SK-N-SH treated with all-trans-retinoic acid at 6 μM for 48 hours (cell line): ENCODE measurements around the gene FCHO1.

Experiments
- ATAC-seq: fragments of 200-7000 bp; cut with Tn5 transposase; 3 replicates; pipeline ENCODE4 v1.9.1; 2020; ENCODE audit warnings: mild to moderate bottlenecking, moderate library complexity
- ARNTL ChIP-seq: fragments of 450-650 bp; formaldehyde crosslinking; IDR thresholded peaks from 2 replicates; pipeline ENCODE4 v1.5.0; 2020; ENCODE audit warnings: low read depth, mild to moderate bottlenecking, moderate library complexity, borderline replicate concordance
- BACH2 ChIP-seq: fragments of 250-450 bp; sonication (Bioruptor Pico); IDR thresholded peaks from 2 replicates; pipeline ENCODE4 v1.9.0; 2021; ENCODE audit warnings: mild to moderate bottlenecking, borderline replicate concordance
- CSDC2 ChIP-seq: fragments of 250-450 bp; sonication (Bioruptor Pico); IDR thresholded peaks from 2 replicates; pipeline ENCODE4 v1.5.0; 2020; ENCODE audit warnings: mild to moderate bottlenecking, moderate library complexity
- ESRRG ChIP-seq: fragments of 250-450 bp; sonication (Bioruptor Pico); IDR thresholded peaks from 2 replicates; pipeline ENCODE4 v1.6.1; 2021; ENCODE audit warnings: mild to moderate bottlenecking
- GLIS3 ChIP-seq: fragments of 250-450 bp; sonication (Bioruptor Pico); IDR thresholded peaks from 2 replicates; pipeline ENCODE4 v1.5.0; 2020; ENCODE audit warnings: mild to moderate bottlenecking, moderate library complexity
- ISL1 ChIP-seq: fragments of 250-450 bp; sonication (Bioruptor Pico); IDR thresholded peaks from 2 replicates; pipeline ENCODE4 v2.1.2; 2022; ENCODE audit warnings: mild to moderate bottlenecking, moderate library complexity
- OSR1 ChIP-seq: fragments of 250-450 bp; sonication (Bioruptor Pico); IDR thresholded peaks from 2 replicates; pipeline ENCODE4 v1.8.0; 2022; ENCODE audit warnings: moderate library complexity, mild to moderate bottlenecking, inconsistent platforms
- POU6F1 ChIP-seq: fragments of 250-450 bp; sonication (Bioruptor Pico); IDR thresholded peaks from 2 replicates; pipeline ENCODE4 v1.8.0; 2021; ENCODE audit warnings: low read depth, mild to moderate bottlenecking, moderate library complexity, borderline replicate concordance
- RARB ChIP-seq: fragments of 250-450 bp; sonication (Bioruptor Pico); IDR thresholded peaks from 2 replicates; pipeline ENCODE4 v1.8.0; 2021; ENCODE audit warnings: mild to moderate bottlenecking, moderate library complexity
- TOX ChIP-seq: fragments of 250-450 bp; sonication (Bioruptor Pico); IDR thresholded peaks from 2 replicates; pipeline ENCODE4 v1.8.0; 2021; ENCODE audit warnings: mild to moderate bottlenecking, moderate library complexity, borderline replicate concordance
- TSHZ2 ChIP-seq: fragments of 250-450 bp; sonication (Bioruptor Pico); IDR thresholded peaks from 2 replicates; pipeline ENCODE4 v1.5.0; 2020; ENCODE audit warnings: mild to moderate bottlenecking, moderate library complexity
- ZC3H10 ChIP-seq: fragments of 250-450 bp; sonication (Bioruptor Pico); IDR thresholded peaks from 2 replicates; pipeline ENCODE4 v1.5.1; 2021; ENCODE audit warnings: mild to moderate bottlenecking, moderate library complexity
- ZFP3 ChIP-seq: fragments of 250-450 bp; sonication (Bioruptor Pico); IDR thresholded peaks from 2 replicates; pipeline ENCODE4 v1.5.0; 2020; ENCODE audit warnings: mild to moderate bottlenecking, moderate library complexity
- ZFP30 ChIP-seq: fragments of 450-650 bp; formaldehyde crosslinking; IDR thresholded peaks from 2 replicates; pipeline ENCODE4 v1.5.0; 2022; ENCODE audit warnings: mild to moderate bottlenecking, moderate library complexity
- ZNF565 ChIP-seq: fragments of 450-650 bp; formaldehyde crosslinking; conservative IDR thresholded peaks from 2 replicates; pipeline ENCODE4 v1.5.0; 2020; ENCODE audit warnings: low read depth, mild to moderate bottlenecking, moderate library complexity
- ZNF70 ChIP-seq: fragments of 450-650 bp; formaldehyde crosslinking; IDR thresholded peaks from 2 replicates; pipeline ENCODE4 v1.5.0; 2020; ENCODE audit warnings: mild to moderate bottlenecking, moderate library complexity
- ZNF8 ChIP-seq: fragments of 450-650 bp; formaldehyde crosslinking; IDR thresholded peaks from 2 replicates; pipeline ENCODE4 v1.5.0; 2020; ENCODE audit warnings: mild to moderate bottlenecking, moderate library complexity
- TF ChIP-seq, protein P1 (sequence below): fragments of 250-450 bp; sonication (Bioruptor Pico); IDR thresholded peaks from 2 replicates; pipeline ENCODE4 v1.5.1; 2021; ENCODE audit warnings: mild to moderate bottlenecking, moderate library complexity
- TF ChIP-seq, protein P2 (sequence below): fragments of 250-450 bp; sonication (Bioruptor Pico); IDR thresholded peaks from 2 replicates; pipeline ENCODE4 v1.5.1; 2020; ENCODE audit warnings: low read depth, mild to moderate bottlenecking, moderate library complexity

FCHO1 gene

GRCh38 chr19:17806945-17807344 lies 55.7 kb downstream of the FCHO1 start:
- ATAC-seq: no peak
- no peak for TF ChIP-seq ARNTL
- TF ChIP-seq, protein P1, sequence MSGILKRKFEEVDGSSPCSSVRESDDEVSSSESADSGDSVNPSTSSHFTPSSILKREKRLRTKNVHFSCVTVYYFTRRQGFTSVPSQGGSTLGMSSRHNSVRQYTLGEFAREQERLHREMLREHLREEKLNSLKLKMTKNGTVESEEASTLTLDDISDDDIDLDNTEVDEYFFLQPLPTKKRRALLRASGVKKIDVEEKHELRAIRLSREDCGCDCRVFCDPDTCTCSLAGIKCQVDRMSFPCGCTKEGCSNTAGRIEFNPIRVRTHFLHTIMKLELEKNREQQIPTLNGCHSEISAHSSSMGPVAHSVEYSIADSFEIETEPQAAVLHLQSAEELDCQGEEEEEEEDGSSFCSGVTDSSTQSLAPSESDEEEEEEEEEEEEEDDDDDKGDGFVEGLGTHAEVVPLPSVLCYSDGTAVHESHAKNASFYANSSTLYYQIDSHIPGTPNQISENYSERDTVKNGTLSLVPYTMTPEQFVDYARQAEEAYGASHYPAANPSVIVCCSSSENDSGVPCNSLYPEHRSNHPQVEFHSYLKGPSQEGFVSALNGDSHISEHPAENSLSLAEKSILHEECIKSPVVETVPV (CRISPR knock-in tag): no peak
- TF ChIP-seq ZFP3 (CRISPR knock-in tag): no peak
- no peak for TF ChIP-seq RARB (CRISPR knock-in tag)
- TF ChIP-seq OSR1 (CRISPR knock-in tag): no peak
- TF ChIP-seq, protein P2, sequence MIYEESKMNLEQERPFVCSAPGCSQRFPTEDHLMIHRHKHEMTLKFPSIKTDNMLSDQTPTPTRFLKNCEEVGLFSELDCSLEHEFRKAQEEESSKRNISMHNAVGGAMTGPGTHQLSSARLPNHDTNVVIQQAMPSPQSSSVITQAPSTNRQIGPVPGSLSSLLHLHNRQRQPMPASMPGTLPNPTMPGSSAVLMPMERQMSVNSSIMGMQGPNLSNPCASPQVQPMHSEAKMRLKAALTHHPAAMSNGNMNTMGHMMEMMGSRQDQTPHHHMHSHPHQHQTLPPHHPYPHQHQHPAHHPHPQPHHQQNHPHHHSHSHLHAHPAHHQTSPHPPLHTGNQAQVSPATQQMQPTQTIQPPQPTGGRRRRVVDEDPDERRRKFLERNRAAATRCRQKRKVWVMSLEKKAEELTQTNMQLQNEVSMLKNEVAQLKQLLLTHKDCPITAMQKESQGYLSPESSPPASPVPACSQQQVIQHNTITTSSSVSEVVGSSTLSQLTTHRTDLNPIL (CRISPR knock-in tag): no peak
- TF ChIP-seq ESRRG: no peak
- no peak for TF ChIP-seq CSDC2 (CRISPR knock-in tag)
- no peak for TF ChIP-seq TOX (CRISPR knock-in tag)
- TF ChIP-seq ZNF70 (CRISPR knock-in tag): no peak
- TF ChIP-seq ISL1 (CRISPR knock-in tag): no peak
- TF ChIP-seq ZC3H10 (CRISPR knock-in tag): no peak
- no peak for TF ChIP-seq ZNF565

DNA sequence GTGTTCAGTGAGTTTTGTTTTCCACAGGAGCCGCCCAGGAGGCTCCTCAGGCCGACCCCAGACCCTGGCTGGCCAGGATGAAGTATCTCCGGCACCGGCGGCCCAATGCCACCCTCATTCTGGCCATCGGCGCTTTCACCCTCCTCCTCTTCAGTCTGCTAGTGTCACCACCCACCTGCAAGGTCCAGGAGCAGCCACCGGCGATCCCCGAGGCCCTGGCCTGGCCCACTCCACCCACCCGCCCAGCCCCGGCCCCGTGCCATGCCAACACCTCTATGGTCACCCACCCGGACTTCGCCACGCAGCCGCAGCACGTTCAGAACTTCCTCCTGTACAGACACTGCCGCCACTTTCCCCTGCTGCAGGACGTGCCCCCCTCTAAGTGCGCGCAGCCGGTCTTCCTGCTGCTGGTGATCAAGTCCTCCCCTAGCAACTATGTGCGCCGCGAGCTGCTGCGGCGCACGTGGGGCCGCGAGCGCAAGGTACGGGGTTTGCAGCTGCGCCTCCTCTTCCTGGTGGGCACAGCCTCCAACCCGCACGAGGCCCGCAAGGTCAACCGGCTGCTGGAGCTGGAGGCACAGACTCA lies 56.5 kb downstream of the FCHO1 start:
- TF ChIP-seq ZFP3 (CRISPR knock-in tag) (no peak), RARB (CRISPR knock-in tag) (no peak)
- no peak for ATAC-seq

GRCh38 chr19:17811103-17811502 lies 59.8 kb downstream of the FCHO1 start:
- TF ChIP-seq ZFP3 (CRISPR knock-in tag) (no peak), OSR1 (CRISPR knock-in tag) (no peak)
- no peak for ATAC-seq

- no peak for TF ChIP-seq GLIS3
- no peak for ATAC-seq
These were observed 60.4 kb downstream of the FCHO1 start for GRCh38 chr19:17811681-17812080.

GRCh38 chr19:17812099-17812498 lies 60.8 kb downstream of the FCHO1 start:
- no peak for ATAC-seq
- TF ChIP-seq ZNF8 (CRISPR knock-in tag) (no peak), OSR1 (CRISPR knock-in tag) (no peak), ZFP3 (CRISPR knock-in tag) (peak; percentile 99)

- ATAC-seq: no peak
- TF ChIP-seq POU6F1 (CRISPR knock-in tag) (no peak), ZFP30 (CRISPR knock-in tag) (no peak), ZNF565 (no peak), BACH2 (CRISPR knock-in tag) (no peak)
These were observed 66.5 kb downstream of the FCHO1 start for GRCh38 chr19:17817668-17818363.

DNA sequence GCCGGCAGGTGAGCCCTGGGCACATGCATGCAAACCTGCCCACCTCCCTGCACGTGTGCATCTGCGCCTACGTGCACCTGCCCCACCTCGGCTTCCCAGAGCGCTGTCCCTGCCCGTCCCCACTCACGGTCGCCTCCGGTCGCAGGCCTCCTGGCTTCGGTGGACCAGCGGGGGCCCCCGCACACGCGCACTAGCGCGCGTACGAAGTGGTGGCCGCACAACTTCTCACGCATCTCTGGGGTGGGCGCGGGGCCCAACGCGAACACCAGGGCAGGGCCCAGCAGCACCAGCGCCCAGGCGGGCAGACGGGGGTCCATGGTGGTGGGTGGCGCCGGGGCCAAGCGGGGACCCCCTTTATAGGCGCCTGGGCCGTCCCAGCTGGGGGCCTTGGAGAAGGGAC lies 69.9 kb downstream of the FCHO1 start, which contains the start of gene INSL3:
INSL3 (minus strand) TSS at position 330 of the 400 bp plus-strand sequence; CDS start at position 317, 13 bp downstream.
- ATAC-seq: no peak
- TF ChIP-seq, protein P1 (CRISPR knock-in tag): no peak
- TF ChIP-seq TSHZ2 (no peak), OSR1 (CRISPR knock-in tag) (no peak), TOX (CRISPR knock-in tag) (no peak), ZNF565 (no peak), ZFP3 (CRISPR knock-in tag) (no peak), CSDC2 (CRISPR knock-in tag) (no peak)
- TF ChIP-seq, protein P2 (CRISPR knock-in tag): no peak
